IMR-90 (cell line): Measurements from ENCODE around the gene SDK1. TPM values are rescaled to one million over a fixed set of nuclear protein-coding genes. Genes with fewer than 3 reads are reported as not detected.

Experiments used
- ATAC-seq: fragments of 200-7000 bp; cut with Tn5 transposase; 2 replicates; pipeline ENCODE4 v1.9.1; 2020; ENCODE audit warnings: low read depth, mild to moderate bottlenecking, moderate library complexity
- BruUV-seq: library from RNA; stranded (reverse); fragments of 400-500 nt; replicated peaks from 2 replicates; lab custom pipeline; 2021; lab: Mats Ljungman, UMichigan
- CTCF ChIA-PET: fragments of 300-600 bp; formaldehyde crosslinking; extraction: SDS; loops from one replicate; lab custom pipeline; 2021; ENCODE audit warnings: antibody characterized with exemption; lab: Yijun Ruan, JAX
- POLR2A ChIA-PET: fragments of 300-600 bp; sonication (Branson Sonifier 250); formaldehyde crosslinking; loops from one replicate; lab custom pipeline; 2022; ENCODE audit warnings: antibody characterized with exemption; ENCODE audit not compliant: unreplicated experiment; lab: Charles Lee
- DNase-seq: peaks from one replicate; pipeline ENCODE4 v3.0.0; 2013
- H2AFZ ChIP-seq: replicated peaks from 2 replicates; pipeline ENCODE3; 2013; ENCODE audit warnings: low read length, mild to moderate bottlenecking; ENCODE audit not compliant: poor library complexity
- H2AK5ac ChIP-seq: 2 replicates; pipeline ENCODE4 v1.6.1; 2013; ENCODE audit warnings: low read depth, low read length, inconsistent platforms
- H2AK9ac ChIP-seq: replicated peaks from 2 replicates; pipeline ENCODE3; 2013; ENCODE audit warnings: mild to moderate bottlenecking, low read depth, low read length, moderate library complexity; ENCODE audit not compliant: poor library complexity
- H2BK120ac ChIP-seq: 2 replicates; pipeline ENCODE4 v1.6.1; 2013; ENCODE audit warnings: low read depth, low read length, inconsistent platforms
- H2BK15ac ChIP-seq: 3 replicates; pipeline ENCODE4 v1.6.1; 2013; ENCODE audit warnings: low read depth, low read length, inconsistent platforms
- H2BK20ac ChIP-seq: 2 replicates; pipeline ENCODE4 v1.6.1; 2013; ENCODE audit warnings: low read depth, mild to moderate bottlenecking, inconsistent platforms, low read length, moderate library complexity
- H2BK5ac ChIP-seq: 2 replicates; pipeline ENCODE4 v1.6.1; 2013; ENCODE audit warnings: mild to moderate bottlenecking, low read depth, low read length, inconsistent platforms; ENCODE audit not compliant: poor library complexity, severe bottlenecking
- H3K14ac ChIP-seq: replicated peaks from 2 replicates; pipeline ENCODE4 v1.6.1; 2013; ENCODE audit warnings: low read depth, low read length, inconsistent platforms
- H3K18ac ChIP-seq: 2 replicates; pipeline ENCODE4 v1.6.1; 2013; ENCODE audit warnings: low read depth, low read length, control low read depth
- H3K23ac ChIP-seq: 2 replicates; pipeline ENCODE4 v1.6.1; 2013; ENCODE audit warnings: low read depth, low read length, inconsistent platforms
- H3K27ac ChIP-seq: 2 replicates; pipeline ENCODE4 v1.5.1; 2013; ENCODE audit warnings: mild to moderate bottlenecking, control low read depth, low read length; ENCODE audit not compliant: insufficient read depth
- H3K27me3 ChIP-seq: 2 replicates; pipeline ENCODE4 v1.6.1; 2013; ENCODE audit warnings: low read length; ENCODE audit not compliant: control insufficient read depth, insufficient read depth
- H3K36me3 ChIP-seq: 2 replicates; pipeline ENCODE4 v1.6.1; 2013; ENCODE audit warnings: low read length, mixed read lengths; ENCODE audit not compliant: control insufficient read depth, insufficient read depth
- H3K4ac ChIP-seq: 2 replicates; pipeline ENCODE4 v1.6.1; 2013; ENCODE audit warnings: low read depth, low read length, inconsistent platforms
- H3K4me1 ChIP-seq: 2 replicates; pipeline ENCODE4 v1.6.1; 2013; ENCODE audit warnings: low read length, mixed read lengths; ENCODE audit not compliant: control insufficient read depth, insufficient read depth
- H3K4me2 ChIP-seq: 2 replicates; pipeline ENCODE4 v1.6.1; 2013; ENCODE audit warnings: low read depth, mild to moderate bottlenecking, control low read depth, low read length, moderate library complexity
- H3K4me3 ChIP-seq: 2 replicates; pipeline ENCODE4 v1.5.1; 2013; ENCODE audit warnings: low read depth, mild to moderate bottlenecking, control low read depth, low read length, moderate library complexity; ENCODE audit not compliant: insufficient read depth
- H3K56ac ChIP-seq: 2 replicates; pipeline ENCODE4 v1.6.1; 2013; ENCODE audit warnings: low read length, inconsistent platforms; ENCODE audit not compliant: insufficient read depth; ENCODE audit errors: extremely low read depth
- H3K79me1 ChIP-seq, 2 experiments: 2 replicates each; pipeline ENCODE4 v1.6.1; 2013; ENCODE audit warnings: low read length in 2 of 2, inconsistent platforms in 1 of 2, low read depth in 1 of 2
- H3K9ac ChIP-seq: 2 replicates; pipeline ENCODE4 v1.6.1; 2013; ENCODE audit warnings: low read depth, low read length, control low read depth
- H3K9me1 ChIP-seq: 2 replicates; pipeline ENCODE4 v1.6.1; 2013; ENCODE audit warnings: low read length, inconsistent platforms; ENCODE audit not compliant: insufficient read depth
- H3K9me3 ChIP-seq: 2 replicates; pipeline ENCODE4 v1.6.1; 2013; ENCODE audit warnings: low read length; ENCODE audit not compliant: control insufficient read depth, insufficient read depth
- H4K20me1 ChIP-seq: 2 replicates; pipeline ENCODE4 v1.6.1; 2013; ENCODE audit warnings: low read length, inconsistent platforms; ENCODE audit not compliant: insufficient read depth
- H4K5ac ChIP-seq: 2 replicates; pipeline ENCODE4 v1.6.1; 2013; ENCODE audit warnings: mild to moderate bottlenecking, low read depth, low read length, control low read depth
- H4K8ac ChIP-seq, 2 experiments: 2 replicates each; pipeline ENCODE4 v1.6.1; 2013; ENCODE audit warnings: low read depth in 2 of 2, low read length in 2 of 2, control low read depth in 1 of 2, inconsistent platforms in 1 of 2
- H4K91ac ChIP-seq: 2 replicates; pipeline ENCODE4 v1.6.1; 2013; ENCODE audit warnings: low read depth, low read length, inconsistent platforms; ENCODE audit not compliant: insufficient read depth
- CEBPB ChIP-seq: IDR thresholded peaks from 2 replicates; pipeline ENCODE4 v1.6.1; 2012; ENCODE audit warnings: low read depth, low read length, improper control_type of control experiment
- MAZ ChIP-seq: IDR thresholded peaks from 2 replicates; pipeline ENCODE4 v1.6.1; 2012; ENCODE audit warnings: low read depth, mild to moderate bottlenecking, low read length, improper control_type of control experiment, moderate library complexity, borderline replicate concordance
- WGBS, 2 experiments: methylation state at CpG; one replicate each; pipeline versions ENCODE4 v1.1.5 to v1.1.7; 2013; ENCODE audit warnings: missing lambda C conversion rate in 2 of 2; ENCODE audit not compliant: insufficient read length in 1 of 2; ENCODE audit errors: extremely low coverage in 2 of 2; 5-methylcytosine and 5-hydroxymethylcytosine counted together
- dilution Hi-C: fragments of 300-500 bp; cut with HindIII; formaldehyde crosslinking; loops from one replicate; pipeline ENCODE4 v1.14.3; 2018; ENCODE audit warnings: low sequenced_read_pairs; ENCODE audit not compliant: unreplicated experiment
- in situ Hi-C: fragments of 300-500 bp; cut with MboI; formaldehyde crosslinking; loops from 3 replicates; pipeline ENCODE4 v1.14.3; 2019; ENCODE audit warnings: low sequenced_read_pairs, inconsistent platforms, mixed read lengths
- intact Hi-C: fragments of 100-400 bp; cut with micrococcal nuclease; formaldehyde crosslinking; loops from 2 replicates; pipeline ENCODE4 v1.10.0; 2022
- polyA plus RNA-seq, 3 experiments: library from polyadenylated mRNA; depleted of rRNA; stranded (reverse); fragments of >200 nt; gene quantifications; 2 replicates each; pipeline ENCODE4 v1.2.3, GENCODE V29; 2012; ENCODE audit warnings: low replicate concordance in 1 of 3
- total RNA-seq: library from RNA; depleted of rRNA; stranded (reverse); fragments of >200 nt; gene quantifications from 2 replicates; pipeline ENCODE4 v1.2.3, GENCODE V29; 2012

Gene SDK1
- total and polyA plus RNA-seq, 2 of the 4 experiments (the other 2 are of a cell fraction) = 1.5 to 1.6 TPM

DNA sequence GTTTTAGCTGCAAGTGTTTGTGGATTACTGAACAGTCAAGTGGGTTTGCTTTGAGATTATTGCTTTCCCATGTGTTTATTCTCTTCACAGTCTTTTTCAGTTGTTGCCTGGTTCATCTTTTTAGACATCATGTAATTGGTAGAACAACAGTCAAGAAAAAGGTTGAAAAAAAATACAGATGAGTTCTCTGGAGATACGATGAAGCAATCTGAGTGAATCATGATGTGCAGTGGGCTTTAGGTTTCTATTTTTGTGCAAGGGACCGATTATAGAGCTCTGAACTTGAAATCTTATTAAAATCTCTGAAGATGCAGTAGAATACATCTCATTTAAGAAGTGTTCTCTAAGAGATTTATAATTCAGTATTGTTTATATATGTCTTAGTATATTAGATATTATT is 145.7 kb downstream of the SDK1 start:
- no peak overlapping the region for H3K14ac ChIP-seq
- CTCF ChIA-PET = no interaction called here
- H3K56ac ChIP-seq = no peak overlapping the region
- intact Hi-C loops = no loop called here
- no peak overlapping the region for H3K4ac ChIP-seq
- H4K91ac ChIP-seq = no peak overlapping the region
- POLR2A ChIA-PET = no interaction called here
- H3K9ac ChIP-seq = no peak overlapping the region
- H2BK120ac ChIP-seq = no peak overlapping the region
- in situ Hi-C loops = no loop called here
- H3K36me3 ChIP-seq = no peaks in the 10 kb centered on the region
- H3K9me1 ChIP-seq = no peaks in the 10 kb centered on the region
- no peak overlapping the region for H3K23ac ChIP-seq
- DNase-seq = peak; percentile 26
- H4K8ac ChIP-seq = no peak overlapping the region
- no peak overlapping the region for H3K18ac ChIP-seq
- no CpG with 5 or more reads among the region's 2 CpGs for WGBS, 2 experiments
- H2AK5ac ChIP-seq = no peak overlapping the region
- no TSS peak for BruUV-seq
- no peaks in the 10 kb centered on the region for H4K20me1 ChIP-seq
- no peak overlapping the region for H3K27ac ChIP-seq
- dilution Hi-C loops = no loop called here
- no peaks in the 10 kb centered on the region for H3K79me1 ChIP-seq
- no peak overlapping the region for H2BK15ac ChIP-seq
- no peak overlapping the region for H2BK5ac ChIP-seq
- H2AK9ac ChIP-seq = no peak overlapping the region
- H2AFZ ChIP-seq = no peak overlapping the region
- TF ChIP-seq CEBPB (peak; percentile 75; the same call in 1 of the 2 replicates), MAZ (no peak)
- no peak for ATAC-seq
- peaks cover 3% of the 10 kb centered on the region for H3K4me1 ChIP-seq
- H4K5ac ChIP-seq = no peak overlapping the region
- no peak overlapping the region for H2BK20ac ChIP-seq
- H3K9me3 ChIP-seq = no peaks in the 10 kb centered on the region
- H3K4me2 ChIP-seq = no peak overlapping the region
- no peak overlapping the region for H3K4me3 ChIP-seq
- no peaks in the 10 kb centered on the region for H3K27me3 ChIP-seq
